Fibroblast of skin of back (primary cell): ENCODE measurements around the gene RAB6D. TPM values are rescaled to one million over a fixed set of nuclear protein-coding genes. Genes with fewer than 3 reads are reported as not detected.
"Not testable (repeated sequence)": the region's sequence is repeated elsewhere in the genome, so short reads cannot be mapped to it uniquely, and the experiment has no call there.

ENCODE experiments used
- DNase-seq: peaks from one replicate; pipeline ENCODE4 v3.0.0-alpha.2; 2013
- polyA plus RNA-seq, 2 experiments: library from polyadenylated mRNA; unstranded; fragments of 120-200 nt; gene quantifications; one replicate each; pipeline ENCODE4 v1.2.1, GENCODE V29; 2013; ENCODE audit not compliant: insufficient read length in 2 of 2

The RAB6D gene
- polyA plus RNA-seq (2013, experiment 1 of 2; ENCODE audit: insufficient read length): 1.8 TPM
- polyA plus RNA-seq (2013, experiment 2 of 2; ENCODE audit: insufficient read length): 2.5 TPM

DNA sequence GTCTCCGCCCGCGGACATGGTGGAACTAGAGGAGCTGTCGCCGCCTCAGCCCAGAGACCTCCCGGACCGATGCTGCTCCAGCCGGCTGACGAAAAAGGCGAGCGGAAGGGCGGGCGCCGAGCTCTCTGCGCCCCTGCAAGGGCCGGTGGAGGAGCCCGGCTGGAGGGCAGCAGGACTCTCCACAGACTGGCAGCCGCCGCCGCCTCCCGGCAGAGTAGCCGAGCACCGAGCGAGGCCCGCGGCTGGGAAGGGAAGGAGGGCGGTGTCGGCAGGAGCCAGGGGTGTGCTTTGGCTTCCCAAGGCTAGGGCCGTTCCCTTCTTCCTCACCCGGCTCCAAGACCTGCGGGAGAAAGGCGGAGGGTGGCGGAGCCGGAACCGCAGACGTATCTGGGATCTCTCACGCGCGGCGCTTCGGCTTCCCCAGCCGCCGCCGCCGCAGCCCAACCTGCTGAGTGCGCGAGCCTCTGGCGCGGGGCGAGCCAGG is at the start of gene RAB6D:
TSS of gene RAB6D (minus strand) at position 466 of the 484 bp plus-strand sequence. CDS start at position 18, 448 bp downstream.
- not testable (repeated sequence) for DNase-seq

DNA sequence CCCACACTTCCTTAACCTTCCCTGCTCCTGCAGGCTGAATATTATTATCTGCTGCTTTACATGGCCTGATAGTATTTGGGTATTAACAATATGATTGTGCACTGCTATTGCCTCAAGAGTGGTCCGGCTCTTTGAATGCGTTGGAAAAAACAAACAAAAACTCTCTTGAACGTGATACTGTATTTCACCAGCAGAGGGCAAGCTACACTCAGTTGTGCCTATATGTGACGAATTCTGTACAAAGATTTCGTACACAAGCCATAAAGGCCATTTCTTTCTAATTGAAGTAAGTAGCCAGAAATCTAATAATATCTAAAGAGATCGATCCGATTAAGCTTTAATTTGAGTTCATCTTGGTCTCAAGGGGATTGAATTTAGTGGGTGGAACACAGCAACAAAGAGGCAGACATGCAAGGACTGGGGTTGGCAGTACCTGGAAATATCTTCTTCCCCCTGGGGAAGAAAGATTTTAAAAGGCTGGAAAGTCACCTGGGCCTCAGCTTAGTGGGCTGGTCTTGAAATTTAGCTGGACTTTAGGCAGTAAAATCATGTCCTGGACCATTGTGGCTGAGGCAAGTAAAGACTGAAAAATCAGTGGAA is 49.3 kb upstream of the RAB6D start:
- peak; percentile 41 for DNase-seq

DNA sequence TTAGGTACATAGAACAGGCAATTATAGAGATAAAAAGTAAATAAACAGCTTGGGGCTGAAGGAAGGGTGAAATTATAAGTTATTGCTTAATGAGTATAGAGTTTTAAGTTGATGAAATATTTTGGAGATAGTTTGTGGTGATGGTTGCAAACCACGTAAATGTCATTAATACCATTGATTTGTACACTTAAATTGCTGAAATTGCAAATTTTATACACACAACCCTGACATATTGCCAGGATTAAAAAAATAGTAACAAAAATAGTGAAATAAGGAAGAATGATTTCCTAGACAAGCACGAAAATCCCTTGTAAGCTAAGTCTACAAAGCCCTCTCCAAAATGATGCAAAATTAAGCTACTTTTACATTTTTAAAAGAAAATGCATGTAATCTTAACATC is 46.2 kb upstream of the RAB6D start:
- DNase-seq: no peak

DNA sequence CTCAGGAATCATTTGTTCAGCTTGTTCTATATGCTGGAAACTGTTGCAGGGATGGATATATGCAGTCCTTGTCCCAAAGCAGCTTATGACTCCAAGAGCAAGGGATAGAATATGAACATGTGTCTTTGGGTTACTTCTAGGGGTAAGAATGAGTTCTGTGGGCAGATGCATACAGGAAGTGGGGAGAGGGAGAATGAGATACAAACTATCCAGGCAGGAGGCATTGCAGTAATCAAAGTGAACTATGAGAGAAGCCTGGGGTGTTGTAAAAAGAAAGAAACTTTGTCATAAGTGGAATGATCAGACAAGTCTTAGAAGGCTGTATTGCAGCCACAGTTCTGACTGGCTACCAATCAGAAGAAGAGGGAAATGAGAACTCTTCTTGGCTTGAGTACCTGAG is 44.8 kb upstream of the RAB6D start:
- DNase-seq: no peak

- no peak for DNase-seq
These were observed 44.2 kb upstream of the RAB6D start for GRCh38 chr2:131408207-131408606.

- DNase-seq: no peak
These were observed 40.8 kb upstream of the RAB6D start for GRCh38 chr2:131404753-131405152.

DNA sequence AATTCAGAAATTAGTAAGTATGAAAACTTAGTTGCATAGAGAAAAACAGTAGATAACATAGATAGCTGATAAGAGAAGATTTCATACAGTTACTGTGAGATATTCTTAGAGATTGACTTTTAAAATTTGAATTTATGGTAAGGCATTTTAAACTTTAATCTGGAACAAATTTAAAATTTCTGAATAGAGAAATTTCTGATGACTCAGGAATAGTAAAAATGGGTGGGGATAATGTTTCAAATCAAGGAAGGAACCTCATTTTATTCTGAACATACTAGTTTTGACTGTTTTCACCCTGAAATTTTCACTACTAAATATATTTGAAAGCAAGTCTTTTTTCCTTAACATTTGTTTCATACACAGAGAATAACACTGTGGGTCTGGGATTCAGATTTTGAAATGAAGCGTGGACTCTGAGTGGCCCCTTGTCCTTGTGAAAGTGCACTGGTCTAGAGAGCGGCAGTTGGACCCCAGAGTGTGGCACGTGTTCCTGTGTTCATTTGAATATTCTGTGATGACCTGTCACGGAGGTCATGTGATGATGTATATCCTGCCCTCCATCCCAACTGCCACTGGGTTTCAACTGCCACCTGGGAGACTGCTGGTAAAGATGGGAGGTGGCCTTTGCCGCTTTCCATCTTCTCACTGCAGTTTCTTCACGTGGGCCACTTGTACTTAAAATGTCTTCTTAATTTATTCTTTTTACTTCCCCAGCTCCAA is 38.5 kb upstream of the RAB6D start:
- no peak for DNase-seq

DNA sequence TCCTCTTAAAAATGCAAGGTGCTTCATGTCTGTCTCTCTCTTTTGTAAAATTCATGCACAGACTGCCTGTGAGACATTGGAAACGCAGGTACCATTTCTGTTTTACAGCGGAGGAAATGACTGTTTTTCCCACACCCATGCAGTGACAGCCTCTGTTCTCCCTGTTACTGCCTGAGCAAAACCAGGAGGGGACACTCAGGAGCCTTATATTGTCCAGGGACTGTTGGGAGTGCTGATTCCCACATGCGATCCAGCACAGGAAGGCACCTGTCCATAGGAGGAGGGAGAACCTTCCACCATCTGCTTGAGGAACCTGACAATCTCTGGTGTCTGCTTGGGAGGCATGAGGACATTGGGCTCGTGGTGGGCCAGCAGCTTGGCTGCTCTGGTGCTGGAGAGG is 36.9 kb upstream of the RAB6D start:
- DNase-seq: no peak

DNA sequence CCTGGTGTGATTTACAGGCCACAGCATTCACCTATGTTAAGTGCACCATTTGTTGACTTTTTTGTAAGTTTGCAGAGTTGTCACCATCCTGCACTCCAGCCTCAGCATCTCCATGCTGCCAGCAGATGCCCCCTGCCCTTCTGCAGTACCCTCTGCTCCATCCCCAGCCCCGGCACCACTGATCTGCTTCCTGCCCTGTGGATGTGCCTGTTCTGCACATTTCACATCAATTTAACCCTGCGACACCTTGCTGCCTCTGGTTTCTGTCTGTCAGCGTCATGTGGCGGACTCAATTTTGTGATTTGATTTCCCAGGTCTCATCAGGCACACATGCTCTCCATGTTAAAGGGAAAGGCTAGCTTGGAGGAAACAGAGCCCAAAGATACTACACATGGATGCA is 36.5 kb upstream of the RAB6D start:
- not testable (repeated sequence) for DNase-seq

DNA sequence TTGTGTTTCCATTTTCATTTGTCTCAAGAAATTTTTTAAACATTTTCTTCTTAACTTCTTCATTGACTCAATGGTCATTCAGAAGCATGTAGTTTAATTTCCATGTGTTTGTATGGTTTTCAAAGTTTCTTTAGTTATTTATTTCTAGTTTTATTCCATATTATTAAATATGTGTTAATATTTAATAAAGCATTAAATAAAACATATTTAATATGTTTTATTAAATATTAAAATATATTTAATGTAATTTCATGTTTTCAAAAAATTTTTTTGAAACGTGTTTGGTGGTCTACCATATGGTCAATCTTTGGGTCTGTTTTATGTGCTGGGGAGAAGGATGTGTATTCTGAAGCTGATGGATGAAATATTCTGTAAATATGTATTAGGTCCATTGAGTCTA is 32.2 kb upstream of the RAB6D start:
- DNase-seq: not testable (repeated sequence)

DNA sequence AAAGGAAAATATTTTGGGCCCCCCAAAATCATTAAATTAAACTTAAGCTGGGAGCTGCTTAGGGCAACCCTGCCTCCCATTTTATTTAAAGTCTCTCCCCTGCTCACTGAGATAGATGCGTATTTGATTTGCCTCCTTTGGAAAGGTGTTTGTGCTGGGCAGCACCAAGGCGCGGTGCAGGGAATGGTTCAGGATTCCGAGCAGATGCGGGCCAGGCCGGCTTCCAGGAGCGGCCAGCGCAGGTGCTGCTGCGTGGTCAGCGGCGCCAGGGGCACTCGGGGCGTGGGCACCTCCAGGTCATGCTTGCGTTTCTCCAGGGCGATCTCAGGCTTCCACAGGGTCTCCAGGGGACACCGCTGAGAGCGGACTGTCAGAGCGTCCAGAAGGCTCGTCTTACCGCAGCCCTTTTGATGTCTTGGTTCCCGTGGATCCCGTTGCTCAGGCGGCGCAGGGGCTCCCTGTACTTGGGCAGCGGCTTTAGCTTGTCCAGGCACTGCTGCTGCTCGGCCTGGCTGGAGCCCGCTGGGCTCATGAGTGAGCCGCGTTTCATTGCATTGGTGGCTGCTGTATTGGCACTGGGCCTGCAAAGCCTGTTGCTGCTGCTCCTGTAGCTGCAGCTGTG is 31.2 kb upstream of the RAB6D start:
- DNase-seq: not testable (repeated sequence)

- DNase-seq: peak; percentile 5
These were observed 30.4 kb upstream of the RAB6D start for GRCh38 chr2:131394147-131394931.

- not testable (repeated sequence) for DNase-seq
These were observed 28.0 kb upstream of the RAB6D start for GRCh38 chr2:131391953-131392352.

DNA sequence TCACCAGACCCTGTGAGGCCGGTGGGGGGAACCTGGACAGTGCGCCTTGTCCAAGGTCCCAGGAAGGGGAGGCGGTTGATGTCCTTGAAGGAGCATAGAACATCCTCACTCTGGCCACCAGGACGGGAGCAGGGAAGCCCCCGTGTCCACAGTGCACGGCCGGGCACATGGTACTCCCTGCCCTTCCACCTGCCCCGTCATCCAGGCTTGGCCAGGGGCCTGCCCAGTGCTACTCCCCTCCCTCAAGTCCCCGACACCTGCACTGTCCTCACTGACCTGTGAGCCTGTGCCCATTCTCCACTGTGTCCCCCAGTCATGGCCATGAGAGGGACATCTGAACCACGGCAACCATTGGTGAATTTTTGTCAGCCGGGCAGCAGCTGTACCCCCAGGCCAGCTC is 27.5 kb upstream of the RAB6D start:
- not testable (repeated sequence) for DNase-seq

DNA sequence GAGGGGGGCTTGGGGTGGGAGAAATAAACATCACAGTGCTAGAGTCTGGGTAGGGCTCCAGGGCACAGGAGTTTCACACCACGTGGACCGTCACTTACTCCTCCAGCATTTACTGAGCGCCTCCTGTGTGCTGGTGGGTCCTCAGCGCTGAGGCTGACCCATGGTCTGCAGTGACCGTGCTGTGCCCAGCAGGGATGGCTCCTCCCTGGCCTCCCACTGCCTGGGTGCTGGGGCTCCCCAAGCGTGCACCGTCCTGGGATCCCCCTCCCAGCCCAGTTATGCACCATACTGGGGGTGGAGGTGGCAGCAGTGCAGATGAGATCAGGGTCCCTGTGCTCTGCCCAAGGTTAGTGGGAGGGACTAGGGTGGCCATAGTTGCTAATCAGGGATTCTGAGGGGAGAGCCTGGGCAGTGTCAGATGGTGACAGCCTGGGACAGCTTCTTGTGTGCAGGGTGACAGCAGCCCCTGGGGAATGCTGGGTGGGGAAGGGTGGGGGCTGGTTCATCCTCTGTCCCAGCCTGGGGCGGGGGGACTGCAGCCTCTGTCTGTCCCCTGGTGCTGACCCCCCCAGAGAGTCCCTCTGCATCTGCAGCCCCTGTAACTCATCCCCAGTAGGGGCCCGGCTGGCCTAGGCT is 26.6 kb upstream of the RAB6D start:
- not testable (repeated sequence) for DNase-seq

GRCh38 chr2:131389657-131390056 is 25.7 kb upstream of the RAB6D start:
- DNase-seq: no peak

DNA sequence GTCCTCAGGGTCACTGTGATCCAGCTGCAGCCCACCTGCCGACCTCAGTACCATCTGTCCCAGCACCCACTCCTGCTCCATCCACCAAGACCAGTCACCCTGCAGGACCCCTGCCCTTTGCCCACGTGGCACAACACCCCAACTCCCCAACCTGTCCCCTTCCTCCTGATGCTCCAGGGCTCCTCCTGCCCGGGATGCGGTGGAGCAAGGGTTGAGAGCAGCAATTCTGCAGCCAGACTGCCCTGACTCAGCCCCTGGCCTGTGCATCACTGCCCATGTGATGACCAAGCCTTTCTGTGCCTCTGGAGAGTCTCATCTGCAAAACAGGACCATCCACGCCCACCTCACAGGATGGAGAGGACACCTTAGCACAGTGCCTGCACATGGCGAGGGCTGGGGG is 24.9 kb upstream of the RAB6D start:
- not testable (repeated sequence) for DNase-seq

- DNase-seq: not testable (repeated sequence)
These were observed 9.1 kb upstream of the RAB6D start for GRCh38 chr2:131373111-131373510.

DNA sequence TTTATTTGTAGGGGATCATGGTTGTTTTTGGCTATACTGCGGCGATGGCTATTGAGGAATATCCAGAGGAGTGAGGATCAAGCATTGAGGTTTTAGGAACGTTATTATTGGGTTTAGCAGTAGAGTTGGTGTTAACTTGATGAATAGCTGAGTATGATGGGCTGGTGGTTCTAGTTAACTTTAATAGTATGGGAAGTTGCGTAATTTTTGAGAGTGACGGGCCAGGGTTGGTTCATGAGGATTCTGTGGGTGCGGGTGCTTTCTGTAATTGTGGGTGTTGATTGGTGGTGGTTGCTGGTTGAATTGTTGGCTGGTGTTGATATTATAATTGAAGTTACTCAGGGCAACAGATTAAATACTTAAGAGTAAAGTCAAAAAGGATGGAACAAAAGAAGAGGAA is 6.0 kb upstream of the RAB6D start:
- no peak for DNase-seq

DNA sequence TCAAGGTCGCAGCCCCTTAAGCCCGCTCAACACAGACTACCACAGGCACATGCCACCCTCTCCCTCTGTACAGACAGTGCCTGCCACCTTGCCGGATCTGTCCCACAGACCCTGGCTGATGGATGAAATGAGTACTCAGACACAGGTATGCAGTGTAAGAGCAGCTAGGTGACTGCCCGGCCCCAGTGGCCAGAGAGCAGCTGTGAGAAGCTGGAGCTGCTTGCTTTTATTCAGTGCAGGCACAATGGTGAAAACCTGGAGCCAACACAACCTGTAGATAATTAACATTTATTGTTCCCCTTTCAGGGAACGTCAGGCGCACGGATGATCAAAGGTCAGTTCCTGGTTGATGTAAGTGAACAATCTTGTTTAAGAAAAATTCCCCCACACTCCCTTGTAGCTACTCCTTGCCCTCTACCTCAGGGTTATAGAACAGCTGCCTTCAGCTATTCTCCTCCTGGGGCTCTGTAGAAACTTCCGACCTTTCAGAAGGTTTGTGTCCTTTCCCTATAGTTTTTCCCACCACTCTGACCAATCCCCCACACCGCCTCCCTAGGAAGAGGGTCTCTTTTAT is 4.6 kb upstream of the RAB6D start:
- DNase-seq: not testable (repeated sequence)

DNA sequence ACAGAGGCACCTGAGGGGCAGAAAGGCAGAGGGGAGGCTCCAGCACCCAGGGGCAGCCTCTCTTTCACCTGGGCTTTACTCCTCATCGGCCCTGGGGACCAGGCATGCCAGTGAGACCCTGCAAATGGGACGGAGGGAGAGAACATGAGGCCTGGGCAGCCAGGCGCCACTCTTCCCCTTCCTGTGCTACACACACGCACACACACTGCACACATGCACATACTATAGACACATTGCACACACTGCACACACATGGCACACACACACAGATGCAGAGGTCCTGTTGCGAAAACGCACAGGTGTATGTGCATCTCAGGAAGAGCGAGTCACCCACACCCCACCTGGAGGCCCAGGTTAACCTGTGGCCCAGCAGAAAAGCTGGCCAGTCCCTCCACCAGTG is 3.4 kb upstream of the RAB6D start:
- DNase-seq: no peak

- no peak for DNase-seq
These were observed 2.7 kb upstream of the RAB6D start for GRCh38 chr2:131366643-131367042.
